Metanephros (tissue), 2 donors: ENCODE measurements around the gene SPIRE1. TPM values are rescaled to one million over a fixed set of nuclear protein-coding genes. Genes with fewer than 3 reads are reported as not detected.

ENCODE experiments used
- small RNA-seq: library from RNA; depleted of rRNA; stranded (forward); fragments of <200 nt; gene quantifications from one replicate; pipeline ENCODE3, GENCODE V24; 2014; ENCODE audit warnings: low replicate concordance
- total RNA-seq: library from RNA; depleted of rRNA; stranded (reverse); fragments of >200 nt; gene quantifications from one replicate; pipeline ENCODE4 v1.2.3, GENCODE V29; 2014

Gene SPIRE1
- total RNA-seq: 36.6 TPM

DNA sequence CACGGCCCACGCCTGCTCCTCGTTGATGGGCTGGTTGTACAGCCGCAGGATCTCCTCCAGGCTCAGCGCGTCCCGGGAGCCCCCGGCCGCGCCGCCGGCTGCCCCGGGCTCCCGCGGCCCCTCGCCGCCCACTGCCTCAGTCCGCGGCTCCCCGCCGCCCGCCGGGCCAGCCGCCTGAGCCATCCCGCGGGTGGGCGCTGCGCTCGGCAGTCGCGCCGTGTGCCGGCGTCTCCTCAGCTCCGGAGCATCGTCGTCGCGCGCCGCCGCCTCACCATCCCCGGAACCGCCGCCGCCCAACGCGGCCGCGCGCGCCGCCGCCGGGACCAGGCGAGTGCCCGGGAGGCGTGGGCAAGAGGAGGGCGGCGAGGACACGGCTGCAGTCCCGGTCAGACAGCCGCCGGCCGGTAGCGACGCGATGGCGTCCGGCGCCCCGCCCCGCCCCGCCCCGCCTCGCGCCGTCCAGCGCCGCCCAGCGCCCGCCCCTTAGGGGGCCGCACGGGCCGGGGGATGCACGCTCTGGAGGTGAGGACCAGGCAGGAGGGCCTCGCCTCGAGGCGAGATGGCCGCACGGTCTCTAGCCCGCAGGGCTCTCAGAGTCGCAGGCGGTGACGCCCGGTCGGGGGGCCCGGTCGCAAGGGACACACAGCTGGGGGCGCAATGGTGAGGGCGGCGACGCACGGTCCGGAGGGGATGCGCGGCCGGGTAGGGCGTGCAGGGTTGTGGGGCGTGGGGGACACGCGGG, at the start of gene SPIRE1:
SPIRE1 (minus strand) TSS at position 424 of the 742 bp plus-strand sequence; CDS start at position 183, 241 bp downstream.

DNA sequence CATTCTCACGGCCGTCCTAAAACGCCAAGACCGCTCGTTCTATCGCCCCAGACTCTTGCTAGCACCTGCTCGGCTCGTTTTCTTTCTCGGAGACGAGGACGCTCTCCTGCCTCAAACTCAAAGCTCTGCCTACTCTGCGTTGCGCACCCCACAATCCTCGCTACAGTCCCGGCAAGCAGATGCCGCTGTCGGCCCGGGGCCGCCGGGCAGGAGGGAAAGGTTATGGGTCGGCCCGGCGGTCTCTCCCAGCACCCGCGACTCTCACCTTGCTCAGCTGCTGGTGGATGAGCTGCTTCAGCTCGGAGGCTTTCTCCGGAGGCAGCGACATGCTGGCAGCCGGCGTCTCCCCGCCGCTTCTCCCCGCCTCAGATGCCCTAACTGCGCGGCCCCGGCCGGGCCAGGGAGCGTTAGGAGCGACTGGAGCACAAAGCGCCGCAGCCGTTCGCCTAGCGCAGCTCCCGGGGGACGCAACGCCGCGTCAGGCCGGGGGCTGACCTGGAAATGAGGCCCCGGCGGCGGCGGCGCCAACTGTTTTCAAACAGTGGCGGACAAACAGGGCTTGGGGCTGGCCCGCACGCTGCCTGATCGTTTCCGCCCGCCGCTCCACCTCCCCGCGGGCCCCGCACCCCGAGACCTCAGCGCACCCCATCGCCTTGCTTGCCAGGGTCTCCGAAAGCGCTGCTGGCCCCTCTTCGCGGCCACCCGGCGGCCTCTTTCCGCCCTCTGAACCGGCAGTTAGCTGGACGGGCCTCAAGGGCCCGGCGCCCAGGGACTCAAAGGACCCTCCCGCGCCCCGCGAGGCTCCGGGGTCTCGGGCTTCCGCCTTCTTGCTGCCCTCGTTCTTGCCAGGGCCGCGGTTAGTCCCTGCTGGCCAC, 44.6 kb upstream of the SPIRE1 start, which contains the start of the genes CEP76 and PSMG2:
CEP76 (minus strand) TSS at position 503 of the 875 bp plus-strand sequence; CDS start at position 328, 175 bp downstream.
PSMG2 (plus strand) TSS at position 822 of the 875 bp plus-strand sequence. CDS start 66 bp downstream, outside the sequence.

Small RNA genes within 50 kb of the gene (small RNA-seq; reads per million reads assigned to genes)
- not detected for gene RNU7-129P

Other genes starting within 250 kb of the SPIRE1 start
- 13.6 TPM for gene CEP76, start 44.6 kb upstream of the SPIRE1 start, total RNA-seq
- 46.5 TPM for gene PSMG2, start 44.9 kb upstream of the SPIRE1 start, total RNA-seq
- 28.2 TPM for gene PTPN2, start 226.1 kb upstream of the SPIRE1 start, total RNA-seq